Transverse colon (tissue), 4 donors: ENCODE measurements around the gene JDP2. TPM values are rescaled to one million over a fixed set of nuclear protein-coding genes. Genes with fewer than 3 reads are reported as not detected.
"Not testable (repeated sequence)": the region's sequence is repeated elsewhere in the genome, so short reads cannot be mapped to it uniquely, and the experiment has no call there.

Experiments
- DNase-seq: peaks from one replicate; pipeline ENCODE4 v3.0.0-alpha.2; 2019
- H3K27ac ChIP-seq, 4 donors: fragments of 200-600 bp; sonication (generic); 2 replicates each; pipeline ENCODE4 v1.5.1; 2016 to 2018; ENCODE audit warnings: inconsistent platforms in 4 of 4
- H3K27me3 ChIP-seq: fragments of 200-600 bp; sonication (generic); 2 replicates; pipeline ENCODE4 v1.5.1; 2017; ENCODE audit warnings: inconsistent platforms
- H3K36me3 ChIP-seq, 4 donors: fragments of 200-600 bp; sonication (generic); 2 replicates each; pipeline ENCODE4 v1.5.1; 2017 to 2019; ENCODE audit warnings: inconsistent platforms in 4 of 4
- H3K4me1 ChIP-seq, 4 donors: fragments of 200-600 bp; sonication (generic); 2 replicates each; pipeline ENCODE4 v1.5.1; 2017 to 2020; ENCODE audit warnings: inconsistent platforms in 4 of 4
- H3K4me3 ChIP-seq, 4 donors: fragments of 200-600 bp; sonication (generic); 1 replicate in 1 of 4; 2 replicates in 3 of 4; pipeline versions ENCODE4 v1.5.1 to v1.6.1; 2017 to 2019; ENCODE audit warnings: inconsistent platforms in 4 of 4
- H3K9me3 ChIP-seq, 2 donors: fragments of 200-600 bp; sonication (generic); 2 replicates each; pipeline ENCODE4 v1.5.1; 2017 to 2019; ENCODE audit warnings: inconsistent platforms in 2 of 2
- CTCF ChIP-seq, 5 experiments: fragments of 200-600 bp in 3 of 5; fragments of 450-650 bp in 2 of 5; sonication (generic) in 3 of 5; IDR thresholded peaks; 1 replicate in 2 of 5; 2 replicates in 3 of 5; pipeline ENCODE4 v1.5.1; 2016 to 2017; ENCODE audit warnings: antibody characterized with exemption in 5 of 5, inconsistent platforms in 3 of 5, mild to moderate bottlenecking in 2 of 5, moderate library complexity in 1 of 5
- EP300 ChIP-seq: sonication (generic); formaldehyde crosslinking; IDR thresholded peaks from one replicate; pipeline ENCODE4 v1.6.1; 2017; ENCODE audit warnings: antibody characterized with exemption, low read depth
- POLR2A ChIP-seq: fragments of 450-650 bp; IDR thresholded peaks from one replicate; pipeline ENCODE4 v1.6.1; 2016; ENCODE audit warnings: antibody characterized with exemption, mild to moderate bottlenecking, moderate library complexity
- POLR2AphosphoS5 ChIP-seq, 3 donors: sonication (generic); formaldehyde crosslinking; IDR thresholded peaks; one replicate each; pipeline ENCODE4 v1.6.1; 2016; ENCODE audit warnings: antibody characterized with exemption in 3 of 3
- WGBS, 2 donors: methylation state at CpG; one replicate each; pipeline ENCODE4 v1.1.5; 2018; ENCODE audit warnings: low coverage in 1 of 2; 5-methylcytosine and 5-hydroxymethylcytosine counted together
- in situ Hi-C, 4 donors: fragments of 200-750 bp; cut with MboI; loops; one replicate each; pipeline versions ENCODE4 v1.15.0 to v1.15.1; 2017; ENCODE audit warnings: low sequenced_read_pairs in 3 of 4, low pct_ligation_motif_present in 1 of 4, low pct_unique_long_range_greater_than_20kb in 1 of 4
- intact Hi-C: fragments of 100-400 bp; cut with DNase I; formaldehyde crosslinking; loops from one replicate; pipeline ENCODE4 v1.15.1; 2023; ENCODE audit warnings: low total_unique reads
- total RNA-seq, 4 donors: library from RNA; depleted of rRNA; stranded (reverse); fragments of >200 nt; gene quantifications; one replicate each; pipeline ENCODE4 v1.1.0, GENCODE V29; 2016

JDP2 gene
- total RNA-seq, 4 donors from 2014 or later = 49.2 to 108 (median 57.8) TPM

GRCh38 chr14:75381642-75382041 lies 46.2 kb upstream of the JDP2 start:
- intact Hi-C loops = no loop called here
- H3K9me3 ChIP-seq = no peaks in the 10 kb centered on the region
- no peak overlapping the region for H3K4me3 ChIP-seq
- H3K27ac ChIP-seq = no peak overlapping the region
- H3K4me1 ChIP-seq = no peaks in the 10 kb centered on the region
- no peaks in the 10 kb centered on the region for H3K36me3 ChIP-seq
- in situ Hi-C loops = no loop called here
- DNase-seq = no peak
- no peaks in the 10 kb centered on the region for H3K27me3 ChIP-seq
- TF ChIP-seq CTCF (IDR thresholded peaks at IDR 0.05) (no peak), EP300 (no peak), POLR2AphosphoS5 (IDR thresholded peaks at IDR 0.05) (no peak), POLR2A (no peak)

- 91 to 93% methylated on average over 9 of the region's 9 CpGs for WGBS, 2 donors
- H3K4me1 ChIP-seq, H3K9me3 ChIP-seq, DNase-seq, H3K27me3 ChIP-seq, in situ Hi-C loops, intact Hi-C loops, H3K27ac ChIP-seq, H3K4me3 ChIP-seq, H3K36me3 ChIP-seq: not testable (repeated sequence)
Measured at GRCh38 chr14:75383219-75383618, 44.6 kb upstream of the JDP2 start.

DNA sequence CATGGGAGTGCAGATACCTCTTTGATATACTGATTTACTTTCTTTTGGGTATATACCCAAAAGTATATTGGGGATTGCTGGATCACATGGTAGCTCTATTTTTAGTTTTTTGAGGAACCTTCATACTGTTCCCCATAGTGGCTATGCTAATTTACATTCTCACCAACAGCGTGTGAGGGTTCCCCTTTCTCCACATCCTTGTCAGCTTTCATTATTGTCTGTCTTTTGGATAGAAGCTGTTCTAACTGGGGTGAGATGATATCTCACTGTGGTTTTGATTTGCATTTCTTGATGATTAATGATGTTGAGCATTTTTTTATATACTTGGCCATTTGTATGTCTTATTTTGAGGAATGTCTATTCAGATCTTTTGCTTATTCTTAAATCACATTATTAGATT lies 44.1 kb upstream of the JDP2 start:
- Histone ChIP-seq H3K4me1 (no peaks in the 10 kb centered on the region), H3K4me3 (no peak overlapping the region), H3K36me3 (no peaks in the 10 kb centered on the region), H3K27ac (no peak overlapping the region), H3K27me3 (no peaks in the 10 kb centered on the region), H3K9me3 (no peaks in the 10 kb centered on the region)
- intact Hi-C loops = no loop called here
- 64 to 75% methylated on average over 1 of the region's 1 CpG for WGBS, 2 donors
- no peak for DNase-seq
- in situ Hi-C loops = no loop called here
- TF ChIP-seq POLR2A (no peak), CTCF (IDR thresholded peaks at IDR 0.05) (no peak), EP300 (no peak), POLR2AphosphoS5 (IDR thresholded peaks at IDR 0.05) (no peak)

- 84 to 87% methylated on average over 2 to 3 of the region's 3 CpGs for WGBS, 2 donors
- no peaks in the 10 kb centered on the region for H3K9me3 ChIP-seq
- H3K36me3 ChIP-seq = no peaks in the 10 kb centered on the region
- intact Hi-C loops = no loop called here
- H3K27ac ChIP-seq = no peak overlapping the region
- no peaks in the 10 kb centered on the region for H3K4me1 ChIP-seq
- H3K27me3 ChIP-seq = no peaks in the 10 kb centered on the region
- H3K4me3 ChIP-seq = no peak overlapping the region
- in situ Hi-C loops = no loop called here
- DNase-seq = no peak
- TF ChIP-seq CTCF (IDR thresholded peaks at IDR 0.05) = no peak
- no peak for TF ChIP-seq EP300
- no peak for TF ChIP-seq POLR2AphosphoS5 (IDR thresholded peaks at IDR 0.05)
- no peak for TF ChIP-seq POLR2A
Measured at GRCh38 chr14:75389679-75390078, 38.1 kb upstream of the JDP2 start.

GRCh38 chr14:75390183-75390582 lies 37.6 kb upstream of the JDP2 start:
- TF ChIP-seq POLR2AphosphoS5 (IDR thresholded peaks at IDR 0.05) (no peak), CTCF (IDR thresholded peaks at IDR 0.05) (no peak), POLR2A (no peak), EP300 (no peak)
- in situ Hi-C loops = no loop called here

More at GRCh38 chr14:75390183-75390582, 37.6 kb upstream of the JDP2 start:
- H3K9me3 ChIP-seq = no peaks in the 10 kb centered on the region
- H3K36me3 ChIP-seq = no peaks in the 10 kb centered on the region
- no peak overlapping the region for H3K27ac ChIP-seq
- H3K27me3 ChIP-seq = no peaks in the 10 kb centered on the region
- 73 to 85% methylated on average over 3 of the region's 3 CpGs for WGBS, 2 donors
- no peak overlapping the region for H3K4me3 ChIP-seq
- intact Hi-C loops = no loop called here
- DNase-seq = no peak
- H3K4me1 ChIP-seq = no peaks in the 10 kb centered on the region
